GM19240 (cell line): Measurements from ENCODE around the gene ZC3H18.

Experiments used
- DNase-seq: peaks from one replicate; pipeline ENCODE4 v3.0.0; 2011; ENCODE audit warnings: low spot score; ENCODE audit not compliant: insufficient read length

The ZC3H18 gene

GRCh38 chr16:88619859-88620815 lies 49.9 kb downstream of the ZC3H18 start:
- no peak for DNase-seq

- DNase-seq = no peak
These were observed 51.9 kb downstream of the ZC3H18 start for GRCh38 chr16:88622125-88622524.

DNA sequence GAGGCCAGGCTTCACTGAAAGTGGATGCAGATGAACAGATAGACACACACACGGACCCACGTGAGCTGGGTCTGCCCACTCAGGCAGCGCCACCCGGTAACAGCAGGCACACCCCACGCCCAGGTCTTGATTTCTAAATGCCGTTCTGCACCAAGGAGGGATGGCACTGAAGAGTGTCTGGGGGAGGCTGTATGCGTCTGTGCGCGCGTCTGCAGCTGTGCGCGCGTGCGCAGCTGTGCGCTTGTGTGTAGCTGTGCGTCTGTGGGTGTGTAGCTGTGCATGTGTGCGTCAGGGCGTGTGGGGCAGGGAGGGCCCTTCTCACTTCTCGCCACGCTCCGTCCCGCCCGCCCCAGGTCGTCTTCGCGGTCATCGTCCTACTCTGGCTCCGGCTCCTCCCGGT lies 52.7 kb downstream of the ZC3H18 start:
- DNase-seq = no peak

DNA sequence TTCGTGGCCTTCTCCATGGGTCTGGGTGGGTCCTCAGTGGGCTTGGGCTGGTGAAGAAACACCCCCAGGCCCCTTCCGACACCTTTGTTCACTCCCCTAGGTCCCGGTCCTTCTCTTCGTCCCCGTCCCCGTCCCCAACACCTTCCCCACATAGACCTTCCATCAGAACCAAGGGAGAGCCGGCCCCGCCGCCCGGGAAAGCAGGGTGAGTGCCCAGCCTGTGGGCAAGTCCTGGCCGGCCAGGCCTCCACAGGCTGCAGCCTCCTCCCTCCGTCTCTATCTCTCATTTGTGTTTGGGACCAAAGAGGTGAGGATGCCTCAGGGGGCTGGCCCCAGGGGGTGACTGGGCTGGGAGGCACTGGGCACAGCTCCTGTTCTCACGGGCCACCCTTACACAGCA lies 53.7 kb downstream of the ZC3H18 start:
- DNase-seq = no peak

GRCh38 chr16:88624481-88624880 lies 54.3 kb downstream of the ZC3H18 start:
- DNase-seq = no peak

DNA sequence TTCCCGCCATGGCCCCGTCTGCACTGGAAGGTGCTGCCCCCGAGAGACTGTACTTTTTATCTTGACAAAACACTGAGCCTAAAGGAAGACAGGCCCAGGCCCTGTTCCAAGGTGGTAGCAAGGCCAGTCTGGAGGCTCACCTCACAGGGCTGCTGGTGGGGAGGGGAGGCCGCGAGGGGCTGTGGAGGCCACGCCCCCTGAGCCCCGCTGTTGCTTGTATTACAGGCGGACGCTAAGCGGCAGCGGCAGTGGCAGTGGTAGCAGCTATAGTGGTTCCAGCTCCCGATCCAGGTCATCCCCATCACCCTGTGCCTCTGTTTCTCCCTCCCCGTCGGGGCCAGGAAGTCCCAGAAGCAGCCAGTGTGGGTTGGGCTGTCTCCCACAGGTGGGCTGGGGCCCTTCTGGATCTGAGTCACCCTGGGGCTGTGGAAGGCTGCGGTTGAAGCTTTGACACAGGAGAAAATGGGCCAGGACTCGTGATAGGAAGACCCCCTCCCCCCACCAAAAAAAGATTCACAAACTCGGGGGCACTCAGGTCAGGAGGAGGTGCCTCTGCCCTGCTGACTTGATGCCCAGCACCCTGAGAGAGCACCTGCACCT lies 54.9 kb downstream of the ZC3H18 start:
- DNase-seq = no peak

GRCh38 chr16:88626646-88627045 lies 56.4 kb downstream of the ZC3H18 start:
- no peak for DNase-seq

GRCh38 chr16:88627531-88628411 lies 57.6 kb downstream of the ZC3H18 start:
- no peak for DNase-seq

DNA sequence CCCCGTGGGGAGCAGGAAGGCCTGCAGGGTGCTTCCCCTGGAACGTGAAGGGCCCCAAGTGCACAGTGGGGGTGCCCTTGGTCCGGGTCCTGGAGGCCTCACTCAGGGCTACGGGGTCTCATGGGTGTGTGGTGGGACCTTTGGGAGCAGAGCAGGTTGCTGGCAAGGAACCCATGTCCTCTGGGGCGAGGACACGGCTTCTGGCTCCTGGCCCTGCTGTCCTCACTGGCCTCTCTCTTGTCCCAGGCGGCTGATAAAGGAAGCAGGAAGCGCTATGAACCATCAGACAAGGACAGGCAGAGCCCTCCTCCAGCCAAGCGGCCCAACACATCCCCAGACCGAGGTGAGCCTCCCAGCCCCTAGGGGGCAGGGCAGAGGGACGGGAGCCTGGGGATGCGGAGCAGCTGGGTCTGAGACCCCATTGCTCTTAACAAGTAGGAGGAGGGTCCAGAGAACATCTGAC lies 58.3 kb downstream of the ZC3H18 start:
- DNase-seq = no peak

DNA sequence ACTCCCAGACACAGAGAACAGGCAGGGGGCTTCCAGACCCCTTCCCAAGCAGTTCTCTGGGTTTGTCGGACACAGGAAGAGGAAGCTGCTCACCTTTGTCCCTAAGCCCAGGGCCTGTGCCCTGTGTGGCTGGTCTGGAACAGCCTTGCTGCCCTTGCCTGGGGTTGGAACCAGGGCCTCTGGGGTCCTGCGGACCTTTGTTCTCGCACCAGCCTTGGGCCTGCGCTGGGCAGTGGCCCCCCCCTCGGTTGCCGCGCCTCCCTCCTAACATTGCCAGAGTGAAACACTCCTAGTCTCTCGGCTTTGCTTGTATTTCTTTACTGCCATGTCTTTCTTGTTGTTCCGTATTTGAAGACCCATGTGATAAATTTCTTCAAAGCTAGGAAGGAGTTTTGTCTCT lies 59.6 kb downstream of the ZC3H18 start:
- no peak for DNase-seq

GRCh38 chr16:88630433-88630832 lies 60.2 kb downstream of the ZC3H18 start:
- no peak for DNase-seq

DNA sequence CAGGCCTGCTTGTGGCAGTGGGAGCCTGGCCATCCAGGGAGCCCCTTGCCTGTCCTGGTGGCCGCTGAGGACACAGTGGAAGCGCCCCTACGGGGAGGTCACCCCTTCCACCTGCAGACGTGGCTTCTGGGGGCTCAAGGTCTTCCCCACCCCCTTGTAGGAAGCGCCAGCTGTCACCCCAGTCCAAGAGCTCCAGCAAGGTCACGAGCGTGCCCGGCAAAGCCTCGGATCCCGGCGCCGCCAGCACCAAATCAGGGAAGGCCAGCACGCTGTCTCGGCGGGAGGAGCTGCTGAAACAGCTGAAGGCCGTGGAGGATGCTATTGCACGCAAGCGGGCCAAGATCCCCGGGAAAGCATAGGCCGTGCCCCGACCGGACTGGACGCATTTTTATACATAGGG lies 60.7 kb downstream of the ZC3H18 start:
- no peak for DNase-seq

DNA sequence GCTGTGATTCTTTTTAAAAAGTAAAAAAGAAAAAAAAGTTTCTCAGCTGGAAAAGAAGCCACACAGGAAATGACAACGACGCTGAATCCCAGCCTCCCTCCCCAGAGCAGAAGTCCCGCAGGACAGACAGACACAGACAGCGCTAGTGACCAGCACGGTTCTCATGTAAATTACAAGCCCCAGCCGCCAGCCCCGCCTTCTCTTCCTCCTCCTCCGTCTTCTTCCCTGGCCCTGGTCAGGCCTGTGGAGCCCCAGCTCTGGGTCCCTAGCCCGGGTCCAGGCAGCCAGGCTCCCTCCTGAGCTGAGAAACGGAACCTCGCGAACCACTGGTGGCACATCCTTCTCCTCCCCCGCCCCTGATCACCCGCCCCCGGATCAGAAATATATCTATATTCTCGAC lies 61.2 kb downstream of the ZC3H18 start:
- no peak for DNase-seq

DNA sequence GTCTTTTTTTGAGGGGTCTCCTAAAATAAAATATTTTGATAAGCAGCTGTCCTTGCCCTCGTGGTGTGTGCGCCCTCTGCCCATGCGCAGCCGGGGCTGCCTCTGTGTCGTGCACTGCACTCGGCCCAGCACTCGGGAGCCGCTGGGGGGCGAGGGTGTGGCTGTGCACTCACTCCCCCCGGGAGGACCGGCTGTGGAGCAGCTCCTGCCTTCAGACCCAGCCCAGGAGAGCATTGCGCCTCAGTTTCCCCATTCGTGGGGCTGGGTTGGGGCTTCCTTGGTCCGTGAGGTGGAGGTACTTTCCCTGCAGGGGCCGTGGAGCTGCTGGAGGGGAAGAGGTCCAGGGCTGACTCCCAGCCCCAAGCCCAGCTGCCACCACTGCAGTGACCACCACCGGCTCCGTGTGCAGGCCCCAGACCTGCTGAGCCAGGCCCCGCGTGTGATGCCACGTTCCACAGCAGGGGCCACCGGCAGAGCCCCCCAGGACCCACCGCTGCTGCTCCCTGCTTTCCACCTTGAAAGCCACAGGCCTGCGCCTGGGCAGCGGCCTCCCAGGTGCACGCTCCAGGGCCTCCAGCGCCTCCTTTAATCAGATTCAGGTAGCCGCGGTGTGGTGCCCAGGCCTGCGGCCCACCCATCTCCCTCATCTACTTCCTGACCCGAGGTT lies 61.9 kb downstream of the ZC3H18 start:
- DNase-seq = no peak

DNA sequence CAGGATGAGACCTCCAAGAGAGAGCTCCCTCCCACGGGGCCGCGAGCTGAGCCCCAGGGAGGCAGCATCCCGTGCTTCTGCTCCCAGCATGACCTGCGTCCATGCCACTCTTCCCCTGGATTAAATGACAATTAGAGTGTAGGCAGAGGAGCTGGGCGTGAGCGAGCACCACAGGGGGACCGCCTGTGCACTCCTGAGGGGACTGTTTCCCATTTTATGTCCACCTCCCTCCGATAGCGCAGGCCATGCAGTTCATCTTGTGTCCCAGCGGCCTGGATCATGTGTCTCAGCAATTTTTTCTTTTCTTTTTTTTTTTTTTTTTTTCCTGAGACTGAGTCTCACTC lies 62.4 kb downstream of the ZC3H18 start:
- no peak for DNase-seq

DNA sequence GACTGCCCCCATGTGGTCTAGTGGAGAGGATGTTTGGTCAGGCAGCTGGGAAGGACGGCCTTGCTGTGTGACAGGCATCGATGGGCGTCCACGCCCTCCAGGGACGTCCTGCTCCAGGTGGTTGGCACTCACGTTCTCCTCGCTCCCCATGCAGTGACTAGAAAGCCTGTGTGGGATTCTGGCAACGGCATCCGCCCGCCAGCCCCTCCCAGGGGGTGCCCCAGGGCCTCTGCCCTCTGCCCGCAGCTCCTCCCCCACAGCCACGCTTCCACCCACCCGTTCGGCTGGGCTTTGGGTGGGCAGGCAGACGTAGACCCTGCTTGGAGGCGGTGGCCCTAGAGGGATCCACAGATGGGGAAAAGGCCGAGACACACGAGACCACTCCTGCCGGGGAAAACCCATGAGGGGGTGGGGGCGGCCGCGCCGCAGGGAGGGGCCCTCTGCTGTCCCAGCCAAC lies 63.5 kb downstream of the ZC3H18 start:
- DNase-seq = no peak

DNA sequence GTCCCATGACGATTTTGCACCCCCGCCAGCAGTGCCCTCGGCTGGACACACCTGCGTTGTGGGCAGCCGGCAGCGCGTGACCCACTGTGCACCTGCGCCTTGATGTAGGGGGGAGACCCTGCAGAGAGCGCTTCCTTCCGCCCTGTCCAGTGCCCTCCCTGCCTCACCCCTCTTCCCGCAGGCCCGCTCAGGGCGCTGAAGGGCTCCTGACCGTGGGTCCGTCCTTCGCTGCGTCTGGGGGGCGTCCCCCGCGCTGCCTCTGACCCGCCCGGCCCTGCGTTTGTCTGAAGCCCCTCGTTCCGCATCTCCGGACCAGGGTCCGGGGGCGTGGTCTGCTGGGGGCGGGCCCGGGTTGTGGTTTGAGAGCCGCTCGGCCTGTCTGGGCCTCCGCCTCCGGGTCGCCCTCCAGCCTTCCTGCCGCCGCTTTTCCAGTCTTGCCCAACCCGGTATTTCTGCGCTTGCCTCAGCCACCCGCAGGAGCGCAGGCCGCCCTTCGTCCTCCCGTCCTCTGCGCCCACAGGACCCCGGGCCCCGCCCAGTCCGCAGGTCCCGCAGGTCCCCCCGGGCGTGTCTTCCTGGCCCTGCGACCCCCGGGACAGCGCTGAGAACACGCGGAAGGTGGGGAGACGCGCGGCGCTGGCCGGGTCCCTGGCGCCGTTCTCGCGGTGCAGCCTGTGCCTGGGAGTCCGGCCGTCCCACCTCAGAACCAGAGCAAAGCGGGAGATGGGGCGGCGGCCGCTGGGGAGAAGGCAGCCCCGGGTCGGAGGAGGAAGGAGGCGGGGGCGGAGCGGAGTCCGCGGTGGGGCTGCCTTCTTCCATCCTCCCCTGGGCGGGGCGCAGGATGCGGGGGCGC lies 64.2 kb downstream of the ZC3H18 start:
- no peak for DNase-seq

- no peak for DNase-seq
These were observed 64.9 kb downstream of the ZC3H18 start for GRCh38 chr16:88634994-88635670.

DNA sequence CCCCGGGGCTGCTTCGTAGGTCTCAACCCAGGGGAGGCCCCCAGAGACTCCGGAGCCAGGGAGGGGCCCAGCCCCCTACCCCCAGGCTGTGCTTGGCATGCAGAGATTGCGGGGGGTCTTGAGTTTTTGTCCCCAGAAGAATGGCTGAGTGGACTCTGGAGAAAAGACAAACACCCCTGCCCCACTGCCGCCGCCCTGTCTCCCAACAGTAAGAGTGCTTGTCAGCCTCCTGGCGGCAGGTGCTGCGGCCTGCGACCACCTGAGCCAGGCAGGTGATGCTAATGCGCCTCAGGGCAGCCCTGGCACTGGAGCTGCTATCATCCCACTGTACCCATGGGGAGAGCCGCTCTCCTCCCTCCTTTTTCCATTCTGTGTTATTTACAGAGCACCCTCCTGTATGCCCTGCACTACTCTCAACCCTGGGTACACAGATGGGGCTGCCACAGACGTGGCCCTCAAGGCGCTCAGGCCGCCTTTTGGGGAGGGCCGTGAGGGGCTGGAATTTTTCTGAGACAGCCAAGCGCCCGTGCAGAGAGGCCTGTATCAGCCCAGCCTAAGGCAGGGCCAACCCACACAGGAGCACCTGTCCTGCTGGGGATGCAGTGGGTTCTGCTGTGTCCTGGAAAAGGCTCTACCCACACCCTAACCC lies 65.6 kb downstream of the ZC3H18 start:
- no peak for DNase-seq
